HCT116 (cell line): ENCODE data around the gene DNAJB9. TPM values are rescaled to one million over a fixed set of nuclear protein-coding genes. Genes with fewer than 3 reads are reported as not detected.

Experiments used
- ATAC-seq: fragments of 200-7000 bp; cut with Tn5 transposase; 2 replicates; pipeline ENCODE4 v1.9.1; 2020; ENCODE audit warnings: mild to moderate bottlenecking, moderate library complexity
- BruUV-seq: library from RNA; stranded (reverse); fragments of 400-500 nt; replicated peaks from 2 replicates; lab custom pipeline; 2021; lab: Mats Ljungman, UMichigan
- CTCF ChIA-PET: fragments of 300-600 bp; sonication (Branson Sonifier 250); formaldehyde crosslinking; loops from one replicate; lab custom pipeline; 2021; ENCODE audit warnings: antibody characterized with exemption; lab: Charles Lee
- POLR2A ChIA-PET: fragments of 300-600, 350-600 bp; sonication (Branson Sonifier 250); formaldehyde crosslinking; loops from one replicate; lab custom pipeline; 2021; ENCODE audit warnings: antibody characterized with exemption; lab: Charles Lee
- RAD21 ChIA-PET, 2 experiments: fragments of 300-600 bp; sonication (Branson Sonifier 250); formaldehyde crosslinking; loops; one replicate each; lab custom pipeline; 2023; ENCODE audit warnings: low total read pairs in 2 of 2; ENCODE audit not compliant: uncharacterized antibody in 2 of 2, unreplicated experiment in 2 of 2, low non-redundant PET in 1 of 2; lab: Charles Lee
- DNase-seq: peaks from one replicate; pipeline ENCODE4 v3.0.0-alpha.2; 2010; ENCODE audit warnings: low read depth, low spot score
- H2AFZ ChIP-seq: fragments of 200-600 bp; shearing (Covaris generic), sonication (generic); 2 replicates; pipeline ENCODE4 v1.6.1; 2017; ENCODE audit warnings: low read depth, mixed run types, mixed read lengths, antibody characterized with exemption, low read length; ENCODE audit not compliant: poor library complexity, severe bottlenecking
- H3K27ac ChIP-seq: 2 replicates; pipeline ENCODE4 v1.5.1; 2012; ENCODE audit warnings: low read depth, low read length
- H3K27me3 ChIP-seq: fragments of 200-600 bp; sonication (generic); 2 replicates; pipeline ENCODE4 v1.6.1; 2016; ENCODE audit warnings: mixed run types, low read length, mixed read lengths; ENCODE audit not compliant: insufficient read depth
- H3K36me3 ChIP-seq, 2 experiments: fragments of 200-500 bp in 1 of 2; fragments of 200-600 bp in 1 of 2; sonication (Bioruptor generic) in 1 of 2; sonication (generic) in 1 of 2; 2 replicates each; pipeline versions ENCODE4 v1.5.1 to v1.6.1; 2014 to 2016; ENCODE audit warnings: low read length in 2 of 2, inconsistent platforms in 1 of 2, mixed read lengths in 1 of 2, mixed run types in 1 of 2; ENCODE audit not compliant: insufficient read depth in 2 of 2, control insufficient read depth in 1 of 2
- H3K4me1 ChIP-seq, 2 experiments: fragments of 200-600 bp in 1 of 2; sonication (generic) in 1 of 2; 2 replicates each; pipeline versions ENCODE4 v1.5.1 to v1.6.1; 2012 to 2017; ENCODE audit warnings: low read length in 2 of 2, inconsistent platforms in 1 of 2, mild to moderate bottlenecking in 1 of 2, mixed read lengths in 1 of 2, mixed run types in 1 of 2, moderate library complexity in 1 of 2; ENCODE audit not compliant: insufficient read depth in 2 of 2, control insufficient read depth in 1 of 2
- H3K4me2 ChIP-seq: fragments of 200-600 bp; sonication (generic); 2 replicates; pipeline ENCODE4 v1.6.1; 2017; ENCODE audit warnings: mixed run types, low read length, mixed read lengths
- H3K4me3 ChIP-seq, 2 experiments: fragments of 200-600 bp in 1 of 2; sonication (generic) in 1 of 2; replicated peaks in 1 of 2; 2 replicates each; pipeline ENCODE4 v1.5.1; 2011 to 2016; ENCODE audit warnings: low read length in 2 of 2, control low read depth in 1 of 2, low read depth in 1 of 2, mild to moderate bottlenecking in 1 of 2, mixed read lengths in 1 of 2, mixed run types in 1 of 2
- H3K79me2 ChIP-seq: fragments of 200-600 bp; sonication (generic); 2 replicates; pipeline ENCODE4 v1.6.1; 2017; ENCODE audit warnings: mild to moderate bottlenecking, mixed run types, low read length, moderate library complexity, mixed read lengths; ENCODE audit not compliant: insufficient read depth
- H3K9ac ChIP-seq: fragments of 200-600 bp; sonication (generic); 2 replicates; pipeline ENCODE4 v1.6.1; 2016; ENCODE audit warnings: low read length, mixed read lengths
- H3K9me2 ChIP-seq: fragments of 200-600 bp; sonication (generic), shearing (Covaris generic); 2 replicates; pipeline ENCODE4 v1.6.1; 2017; ENCODE audit warnings: mixed run types, mild to moderate bottlenecking, moderate library complexity; ENCODE audit not compliant: insufficient read depth
- H3K9me3 ChIP-seq, 2 experiments: fragments of 200-500 bp in 1 of 2; fragments of 200-600 bp in 1 of 2; sonication (Bioruptor generic) in 1 of 2; sonication (generic) in 1 of 2; 2 replicates each; pipeline ENCODE4 v1.6.1; 2014 to 2017; ENCODE audit warnings: low read length in 2 of 2, mixed read lengths in 2 of 2, inconsistent platforms in 1 of 2, low read depth in 1 of 2, mild to moderate bottlenecking in 1 of 2, mixed run types in 1 of 2, moderate library complexity in 1 of 2; ENCODE audit not compliant: control insufficient read depth in 1 of 2, insufficient read depth in 1 of 2
- H4K20me1 ChIP-seq: fragments of 200-600 bp; sonication (generic), shearing (Covaris generic); 2 replicates; pipeline ENCODE4 v1.6.1; 2017; ENCODE audit warnings: mixed run types, mild to moderate bottlenecking, moderate library complexity; ENCODE audit not compliant: insufficient read depth
- CBX3 ChIP-seq: IDR thresholded peaks from 2 replicates; pipeline ENCODE4 v1.6.1; 2012; ENCODE audit warnings: low read depth
- CEBPB ChIP-seq: IDR thresholded peaks from 2 replicates; pipeline ENCODE4 v1.6.1; 2012; ENCODE audit warnings: low read depth
- EZH2 ChIP-seq: fragments of 200-600 bp; sonication (generic); IDR thresholded peaks from 2 replicates; pipeline ENCODE4 v1.6.1; 2017; ENCODE audit warnings: antibody characterized with exemption, mixed run types
- JUND ChIP-seq: IDR thresholded peaks from 2 replicates; pipeline ENCODE4 v1.6.1; 2012
- MAX ChIP-seq: IDR thresholded peaks from 2 replicates; pipeline ENCODE4 v1.6.1; 2012
- ZBTB33 ChIP-seq: IDR thresholded peaks from 2 replicates; pipeline ENCODE4 v1.6.1; 2011; ENCODE audit warnings: mild to moderate bottlenecking, low read length, moderate library complexity; ENCODE audit not compliant: insufficient replicate concordance; ENCODE audit errors: extremely low read depth
- intact Hi-C: fragments of 100-400 bp; cut with micrococcal nuclease; formaldehyde crosslinking; loops from 2 replicates; pipeline ENCODE4 v1.10.0; 2022
- total RNA-seq: library from RNA; stranded (reverse); gene quantifications from one replicate; pipeline ENCODE4 v1.2.1, GENCODE V29; 2021; ENCODE audit not compliant: unreplicated experiment
- TF ChIP-seq, protein P1 (sequence below), 3 experiments: fragments of 200-600 bp in 1 of 3; sonication (generic) in 1 of 3; IDR thresholded peaks in 2 of 3; conservative IDR thresholded peaks in 1 of 3; 2 replicates each; pipeline ENCODE4 v1.5.1; 2012 to 2017; ENCODE audit warnings: low read depth in 2 of 3, low read length in 2 of 3, antibody characterized with exemption in 1 of 3, borderline replicate concordance in 1 of 3, control low read depth in 1 of 3, mild to moderate bottlenecking in 1 of 3, mixed read lengths in 1 of 3, mixed run types in 1 of 3, moderate library complexity in 1 of 3; ENCODE audit not compliant: insufficient read depth in 1 of 3

Gene DNAJB9
- total RNA-seq, 1 experiment from 2014 or later = 10.1 TPM

DNA sequence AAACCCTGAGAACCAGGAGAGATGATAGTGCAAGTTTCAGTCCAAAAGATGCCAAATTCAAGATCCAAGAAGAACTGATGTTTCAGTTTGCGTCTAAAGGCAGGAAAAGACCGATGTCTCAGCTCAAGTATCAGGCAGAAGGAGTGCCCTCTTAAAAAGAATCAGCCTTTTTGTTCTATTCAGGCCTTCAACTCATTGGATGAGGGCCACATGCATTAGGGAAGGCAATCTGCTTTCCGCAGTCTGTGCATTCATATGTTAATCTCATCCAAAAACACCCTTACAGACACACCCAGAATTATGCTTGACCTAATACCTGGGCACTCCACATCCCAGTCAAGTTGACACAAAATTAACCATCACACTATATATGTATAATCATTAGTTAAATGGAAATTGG, 45.2 kb downstream of the DNAJB9 start:
- RAD21 ChIA-PET = no interaction called here

More for the DNA sequence above, 45.2 kb downstream of the DNAJB9 start:
- Histone ChIP-seq H3K4me1 (no peaks in the 10 kb centered on the region), H3K4me2 (no peak overlapping the region), H3K9me3 (no peaks in the 10 kb centered on the region), H3K4me3 (no peak overlapping the region), H3K79me2 (no peaks in the 10 kb centered on the region), H3K36me3 (no peaks in the 10 kb centered on the region), H2AFZ (no peak overlapping the region), H3K27ac (no peak overlapping the region), H3K9me2 (no peaks in the 10 kb centered on the region), H3K9ac (no peak overlapping the region), H4K20me1 (no peaks in the 10 kb centered on the region), H3K27me3 (no peaks in the 10 kb centered on the region)
- intact Hi-C loops = loop anchor here (5.0 to 10.0 kb wide), 3 partner anchors 477 to 1830 kb away; no protein-coding TSS in a partner anchor
- POLR2A ChIA-PET = no interaction called here
- no peak for ATAC-seq
- no TSS peak for BruUV-seq
- TF ChIP-seq JUND (no peak), ZBTB33 (no peak), MAX (no peak), CBX3 (no peak), CEBPB (no peak), EZH2 (no peak)
- TF ChIP-seq, protein P1, sequence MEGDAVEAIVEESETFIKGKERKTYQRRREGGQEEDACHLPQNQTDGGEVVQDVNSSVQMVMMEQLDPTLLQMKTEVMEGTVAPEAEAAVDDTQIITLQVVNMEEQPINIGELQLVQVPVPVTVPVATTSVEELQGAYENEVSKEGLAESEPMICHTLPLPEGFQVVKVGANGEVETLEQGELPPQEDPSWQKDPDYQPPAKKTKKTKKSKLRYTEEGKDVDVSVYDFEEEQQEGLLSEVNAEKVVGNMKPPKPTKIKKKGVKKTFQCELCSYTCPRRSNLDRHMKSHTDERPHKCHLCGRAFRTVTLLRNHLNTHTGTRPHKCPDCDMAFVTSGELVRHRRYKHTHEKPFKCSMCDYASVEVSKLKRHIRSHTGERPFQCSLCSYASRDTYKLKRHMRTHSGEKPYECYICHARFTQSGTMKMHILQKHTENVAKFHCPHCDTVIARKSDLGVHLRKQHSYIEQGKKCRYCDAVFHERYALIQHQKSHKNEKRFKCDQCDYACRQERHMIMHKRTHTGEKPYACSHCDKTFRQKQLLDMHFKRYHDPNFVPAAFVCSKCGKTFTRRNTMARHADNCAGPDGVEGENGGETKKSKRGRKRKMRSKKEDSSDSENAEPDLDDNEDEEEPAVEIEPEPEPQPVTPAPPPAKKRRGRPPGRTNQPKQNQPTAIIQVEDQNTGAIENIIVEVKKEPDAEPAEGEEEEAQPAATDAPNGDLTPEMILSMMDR (IDR thresholded peaks at IDR 0.05 in 2 of 3, conservative IDR thresholded peaks at IDR 0.05 in 1 of 3; ENCODE audit: borderline replicate concordance in 1 of 3, insufficient read depth in 1 of 3, low read depth in 2 of 3, low read length in 2 of 3) = no peak
- CTCF ChIA-PET = no interaction called here
- DNase-seq = no peak
